NB4 (cell line): Measurements from ENCODE around the gene NME3.

Experiments
- CTCF ChIP-seq: IDR thresholded peaks from one replicate; pipeline ENCODE4 v1.5.1; 2012; ENCODE audit warnings: low read depth, low read length
- MAX ChIP-seq: IDR thresholded peaks from 2 replicates; pipeline ENCODE4 v1.6.1; 2011; ENCODE audit warnings: low read depth, low read length
- MYC ChIP-seq: IDR thresholded peaks from 2 replicates; pipeline ENCODE4 v1.6.1; 2011; ENCODE audit warnings: low read depth, low read length
- POLR2A ChIP-seq: IDR thresholded peaks from 2 replicates; pipeline ENCODE4 v1.6.1; 2011; ENCODE audit warnings: mild to moderate bottlenecking; ENCODE audit not compliant: insufficient read length; ENCODE audit errors: extremely low read depth

GRCh38 chr16:1786242-1787055, 15.1 kb upstream of the NME3 start:
- TF ChIP-seq POLR2A (no peak), CTCF (no peak), MAX (no peak), MYC (no peak)
